Measurements from ENCODE around the gene FOXG1.

The FOXG1 gene

GRCh38 chr14:28756269-28756883, 10.2 kb upstream of the FOXG1 start:
- peaks cover 2% of the 10 kb centered on the region; the same call in 1 of the 2 replicates for H3K9me3 ChIP-seq (ENCODE audit: insufficient read depth, low read depth, low read length)
- no peaks in the 10 kb centered on the region for H3K36me3 ChIP-seq (ENCODE audit: insufficient read depth, low read depth, low read length)
- H3K9ac ChIP-seq (ENCODE audit: low read depth, low read length), result no peak overlapping the region
- H3K27ac ChIP-seq (ENCODE audit: low read length), result no peak overlapping the region
- peaks cover 91% of the 10 kb centered on the region for H3K27me3 ChIP-seq (ENCODE audit: insufficient read depth, low read length)
- peak overlapping the region; percentile 48; the same call in 1 of the 2 replicates for H3K4me3 ChIP-seq (ENCODE audit: low read length)
- H3K4me1 ChIP-seq (ENCODE audit: insufficient read depth, low read length), result peaks cover 13% of the 10 kb centered on the region

GRCh38 chr14:28756884-28757570, 9.6 kb upstream of the FOXG1 start:
- Histone ChIP-seq H3K9me3 (ENCODE audit: insufficient read depth, low read depth, low read length) (peaks cover 2% of the 10 kb centered on the region; the same call in 1 of the 2 replicates), H3K4me1 (ENCODE audit: insufficient read depth, low read length) (peaks cover 13% of the 10 kb centered on the region), H3K9ac (ENCODE audit: low read depth, low read length) (no peak overlapping the region), H3K27me3 (ENCODE audit: insufficient read depth, low read length) (peaks cover 95% of the 10 kb centered on the region), H3K27ac (ENCODE audit: low read length) (no peak overlapping the region), H3K4me3 (ENCODE audit: low read length) (peak overlapping the region; percentile 48), H3K36me3 (ENCODE audit: insufficient read depth, low read depth, low read length) (no peaks in the 10 kb centered on the region)

GRCh38 chr14:28757786-28758185, 8.8 kb upstream of the FOXG1 start:
- Histone ChIP-seq H3K27ac (ENCODE audit: low read length) (no peak overlapping the region), H3K36me3 (ENCODE audit: insufficient read depth, low read depth, low read length) (no peaks in the 10 kb centered on the region), H3K4me1 (ENCODE audit: insufficient read depth, low read length) (peaks cover 13% of the 10 kb centered on the region), H3K4me3 (ENCODE audit: low read length) (no peak overlapping the region), H3K27me3 (ENCODE audit: insufficient read depth, low read length) (peaks cover 99% of the 10 kb centered on the region), H3K9me3 (ENCODE audit: insufficient read depth, low read depth, low read length) (peaks cover 2% of the 10 kb centered on the region; the same call in 1 of the 2 replicates), H3K9ac (ENCODE audit: low read depth, low read length) (no peak overlapping the region)

- Histone ChIP-seq H3K9me3 (ENCODE audit: insufficient read depth, low read depth, low read length) (peaks cover 2% of the 10 kb centered on the region; the same call in 1 of the 2 replicates), H3K4me3 (ENCODE audit: low read length) (no peak overlapping the region), H3K27ac (ENCODE audit: low read length) (no peak overlapping the region), H3K36me3 (ENCODE audit: insufficient read depth, low read depth, low read length) (no peaks in the 10 kb centered on the region), H3K9ac (ENCODE audit: low read depth, low read length) (no peak overlapping the region), H3K4me1 (ENCODE audit: insufficient read depth, low read length) (peaks cover 13% of the 10 kb centered on the region), H3K27me3 (ENCODE audit: insufficient read depth, low read length) (peaks cover 99% of the 10 kb centered on the region)
Observed at GRCh38 chr14:28758253-28758884, 8.2 kb upstream of the FOXG1 start.

- H3K9ac ChIP-seq (ENCODE audit: low read depth, low read length), result no peak overlapping the region
- H3K27me3 ChIP-seq (ENCODE audit: insufficient read depth, low read length), result peaks cover 99% of the 10 kb centered on the region
- peak overlapping the region; percentile 37 for H3K4me3 ChIP-seq (ENCODE audit: low read length)
- peaks cover 13% of the 10 kb centered on the region for H3K4me1 ChIP-seq (ENCODE audit: insufficient read depth, low read length)
- peaks cover 2% of the 10 kb centered on the region; the same call in 1 of the 2 replicates for H3K9me3 ChIP-seq (ENCODE audit: insufficient read depth, low read depth, low read length)
- H3K36me3 ChIP-seq (ENCODE audit: insufficient read depth, low read depth, low read length), result no peaks in the 10 kb centered on the region
- H3K27ac ChIP-seq (ENCODE audit: low read length), result no peak overlapping the region
Observed at GRCh38 chr14:28758885-28759652, 7.5 kb upstream of the FOXG1 start.

GRCh38 chr14:28759653-28760313, 6.8 kb upstream of the FOXG1 start:
- no peak overlapping the region for H3K27ac ChIP-seq (ENCODE audit: low read length)
- H3K36me3 ChIP-seq (ENCODE audit: insufficient read depth, low read depth, low read length), result no peaks in the 10 kb centered on the region
- no peak overlapping the region for H3K9ac ChIP-seq (ENCODE audit: low read depth, low read length)
- H3K4me3 ChIP-seq (ENCODE audit: low read length), result peak overlapping the region; percentile 37
- H3K27me3 ChIP-seq (ENCODE audit: insufficient read depth, low read length), result peaks cover 100% of the 10 kb centered on the region
- peaks cover 13% of the 10 kb centered on the region for H3K4me1 ChIP-seq (ENCODE audit: insufficient read depth, low read length)
- H3K9me3 ChIP-seq (ENCODE audit: insufficient read depth, low read depth, low read length), result peaks cover 2% of the 10 kb centered on the region; the same call in 1 of the 2 replicates

DNA sequence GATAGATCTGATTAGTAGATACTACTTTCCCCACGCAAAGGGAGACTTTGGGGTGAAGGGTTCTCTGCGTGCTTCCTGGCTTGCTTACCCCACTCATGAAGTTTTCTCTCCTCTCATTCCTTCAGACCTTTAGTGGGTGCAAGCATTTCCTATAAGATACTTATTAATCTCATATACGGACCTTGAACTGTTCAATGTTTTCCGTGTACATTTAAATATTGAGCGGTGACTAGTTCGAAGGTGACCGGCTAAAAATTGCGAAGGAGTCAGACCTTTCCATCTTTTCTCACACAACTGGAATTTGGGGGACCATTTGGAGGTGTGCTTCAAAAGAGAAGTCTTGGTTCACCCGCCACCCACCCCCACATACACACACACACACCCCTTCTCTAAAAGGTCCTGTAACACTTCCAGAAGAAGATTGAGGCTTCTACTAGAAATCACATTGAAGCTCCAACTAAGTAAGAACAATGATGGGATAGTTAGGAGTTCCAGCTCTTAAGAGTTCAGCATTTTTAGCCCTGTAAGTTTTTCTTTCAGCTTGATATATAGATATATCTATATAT, 6.1 kb upstream of the FOXG1 start:
- peaks cover 100% of the 10 kb centered on the region for H3K27me3 ChIP-seq (ENCODE audit: insufficient read depth, low read length)
- peaks cover 13% of the 10 kb centered on the region for H3K4me1 ChIP-seq (ENCODE audit: insufficient read depth, low read length)
- H3K9ac ChIP-seq (ENCODE audit: low read depth, low read length), result no peak overlapping the region
- H3K4me3 ChIP-seq (ENCODE audit: low read length), result peak overlapping the region; percentile 37; the same call in 1 of the 2 replicates
- no peak overlapping the region for H3K27ac ChIP-seq (ENCODE audit: low read length)
- peaks cover 2% of the 10 kb centered on the region; the same call in 1 of the 2 replicates for H3K9me3 ChIP-seq (ENCODE audit: insufficient read depth, low read depth, low read length)
- H3K36me3 ChIP-seq (ENCODE audit: insufficient read depth, low read depth, low read length), result no peaks in the 10 kb centered on the region

GRCh38 chr14:28761438-28762291, 4.9 kb upstream of the FOXG1 start:
- H3K9me3 ChIP-seq (ENCODE audit: insufficient read depth, low read depth, low read length), result peaks cover 2% of the 10 kb centered on the region; the same call in 1 of the 2 replicates
- H3K4me3 ChIP-seq (ENCODE audit: low read length), result no peak overlapping the region
- H3K4me1 ChIP-seq (ENCODE audit: insufficient read depth, low read length), result peaks cover 8% of the 10 kb centered on the region; the same call in 1 of the 2 replicates
- no peak overlapping the region for H3K27ac ChIP-seq (ENCODE audit: low read length)
- no peak overlapping the region for H3K9ac ChIP-seq (ENCODE audit: low read depth, low read length)
- H3K27me3 ChIP-seq (ENCODE audit: insufficient read depth, low read length), result peaks cover 97% of the 10 kb centered on the region
- H3K36me3 ChIP-seq (ENCODE audit: insufficient read depth, low read depth, low read length), result no peaks in the 10 kb centered on the region

DNA sequence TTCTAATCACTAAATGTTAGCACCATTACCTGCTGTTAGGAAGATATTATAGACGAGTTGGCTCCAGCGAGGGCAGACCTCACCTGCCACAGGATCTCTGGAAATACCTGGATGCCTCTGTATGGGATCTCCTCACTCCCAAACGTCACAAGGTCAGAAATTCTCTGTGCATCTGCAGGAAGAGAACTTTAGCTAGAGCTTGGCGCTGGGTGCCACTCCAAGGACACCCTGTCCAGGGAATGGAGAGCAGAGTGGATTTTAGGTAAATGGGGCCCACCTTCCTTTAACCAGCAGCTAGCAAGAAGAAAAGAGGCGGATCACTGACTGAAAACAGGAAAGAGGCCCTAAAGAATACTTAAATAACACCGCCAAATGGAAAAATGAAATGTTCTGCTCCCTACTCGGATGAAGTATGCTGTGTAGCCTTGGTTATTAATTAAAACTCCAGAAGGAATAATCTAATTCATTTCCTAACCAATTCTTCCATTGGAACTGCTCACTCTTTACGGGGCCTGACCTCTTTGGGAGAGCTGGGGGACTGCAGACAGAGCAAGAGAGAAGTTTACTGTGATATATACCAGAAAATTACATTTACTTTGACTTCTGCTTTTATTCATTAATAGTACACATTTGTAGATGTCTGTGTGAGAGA, 4.2 kb upstream of the FOXG1 start:
- Histone ChIP-seq H3K4me3 (ENCODE audit: low read length) (no peak overlapping the region), H3K9ac (ENCODE audit: low read depth, low read length) (no peak overlapping the region), H3K9me3 (ENCODE audit: insufficient read depth, low read depth, low read length) (peaks cover 2% of the 10 kb centered on the region; the same call in 1 of the 2 replicates), H3K27ac (ENCODE audit: low read length) (no peak overlapping the region), H3K27me3 (ENCODE audit: insufficient read depth, low read length) (peaks cover 89% of the 10 kb centered on the region), H3K36me3 (ENCODE audit: insufficient read depth, low read depth, low read length) (no peaks in the 10 kb centered on the region), H3K4me1 (ENCODE audit: insufficient read depth, low read length) (peaks cover 8% of the 10 kb centered on the region; the same call in 1 of the 2 replicates)

DNA sequence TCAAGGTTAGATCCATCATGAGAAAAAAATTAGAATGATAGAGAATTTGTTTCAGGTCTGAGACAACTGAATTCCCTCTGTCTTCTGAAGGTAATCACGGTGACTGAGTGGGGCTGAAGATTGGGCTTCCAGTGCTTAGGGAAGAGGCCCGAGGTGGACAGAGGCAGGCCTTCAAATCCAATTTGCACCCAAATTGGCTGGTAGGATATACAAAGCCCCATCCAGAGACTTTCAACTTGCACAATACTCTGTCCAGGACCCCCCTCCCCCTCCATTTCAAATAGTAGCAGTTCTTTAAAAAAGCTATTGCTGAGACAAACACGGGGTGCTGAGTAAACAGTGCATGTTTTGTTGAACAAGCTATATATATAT, 3.6 kb upstream of the FOXG1 start:
- H3K9ac ChIP-seq (ENCODE audit: low read depth, low read length), result no peak overlapping the region
- H3K4me1 ChIP-seq (ENCODE audit: insufficient read depth, low read length), result peaks cover 8% of the 10 kb centered on the region; the same call in 1 of the 2 replicates
- H3K27ac ChIP-seq (ENCODE audit: low read length), result no peak overlapping the region
- no peak overlapping the region for H3K4me3 ChIP-seq (ENCODE audit: low read length)
- H3K36me3 ChIP-seq (ENCODE audit: insufficient read depth, low read depth, low read length), result no peaks in the 10 kb centered on the region
- peaks cover 89% of the 10 kb centered on the region for H3K27me3 ChIP-seq (ENCODE audit: insufficient read depth, low read length)
- peaks cover 2% of the 10 kb centered on the region; the same call in 1 of the 2 replicates for H3K9me3 ChIP-seq (ENCODE audit: insufficient read depth, low read depth, low read length)
